Measurements from ENCODE around the gene OSBPL9. TPM values are rescaled to one million over a fixed set of nuclear protein-coding genes. Genes with fewer than 3 reads are reported as not detected.

Gene OSBPL9
- total and polyA plus RNA-seq, 9 of the 15 experiments (the other 6 are each of a cell fraction or from before 2014, with no cell fraction given), result 43.9 to 217 (median 170) TPM

- Histone ChIP-seq H3K79me2 (ENCODE audit: control insufficient read depth, insufficient read depth, low read length) (peaks cover 100% of the 10 kb centered on the region), H3K9me1 (ENCODE audit: control insufficient read depth, insufficient read depth, low read length) (no peaks in the 10 kb centered on the region), H3K36me3 (ENCODE audit: control insufficient read depth, insufficient read depth, low read length) (peaks cover 5% of the 10 kb centered on the region; the same call in 1 of the 3 replicates), H3K27ac (ENCODE audit: extremely low read depth, low read depth, low read length) (peak overlapping the region; percentile 69; the same call in 2 of the 3 replicates), H2AFZ (ENCODE audit: low read depth, low read length) (no peak overlapping the region), H3K9ac (ENCODE audit: insufficient read depth in 1 of 2, low read depth in 2 of 2, low read length in 2 of 2) (no peak overlapping the region; a peak in 1 of 4 replicates), H3K4me2 (ENCODE audit: insufficient read depth, low read length) (0 out of 2 replicates have a peak overlapping the region, but pooled peaks have one; percentile 6), H4K20me1 (replicated peaks; ENCODE audit: control insufficient read depth, insufficient read depth, low read length) (peaks cover 14% of the 10 kb centered on the region; the same call in 1 of the 2 replicates), H3K4me3 (no peak overlapping the region), H3K9me3 (replicated peaks; ENCODE audit: control insufficient read depth, insufficient read depth, low read depth, low read length) (no peaks in the 10 kb centered on the region), H3K4me1 (replicated peaks in 1 of 2; ENCODE audit: control insufficient read depth in 2 of 2, insufficient read depth in 2 of 2, low read length in 2 of 2) (peaks cover 21 to 74% of the 10 kb centered on the region in 2 experiments), H3K27me3 (ENCODE audit: control insufficient read depth in 2 of 2, insufficient read depth in 2 of 2, low read length in 2 of 2) (no peaks in the 10 kb centered on the region)
- FAIRE-seq (peak; percentile 86), DNase-seq (ENCODE audit: extremely low read depth in 1 of 4, low spot score in 3 of 4) (peak; percentile 24 to 92 (median 40)), ATAC-seq (peak; percentile 36)
- POLR2A ChIA-PET, result interaction anchor here (5.9 to 6.1 kb wide), 2 partner anchors 14 to 15 kb away, joined by 34 to 44 read pairs; no protein-coding TSS in a partner anchor
- intact Hi-C loops (cut with micrococcal nuclease), result loop anchor here (10.0 kb wide), 1 partner anchor 762 kb away; the partner anchor contains the start of gene CDKN2C
- CTCF ChIA-PET (ENCODE audit: low intra/inter-chr PET ratio), result no interaction called here
- in situ Hi-C loops (cut with MboI), result no loop called here
- BruUV-seq (replicated peaks), result no TSS peak
- peak; percentile 55; the same call in 1 of the 2 replicates for TF ChIP-seq SOX6 (IDR thresholded peaks at IDR 0.05)
- no peak for TF ChIP-seq PBX2 (CRISPR knock-in tag; IDR thresholded peaks at IDR 0.05; ENCODE audit: low read depth)
- TF ChIP-seq PBX2 (tag; conservative IDR thresholded peaks at IDR 0.05; ENCODE audit: low read depth), result 0 out of 2 replicates have a peak, but pooled peaks have one; percentile 44
- TF ChIP-seq HNRNPLL (IDR thresholded peaks at IDR 0.05; ENCODE audit: low read depth, low read length, poor library complexity, severe bottlenecking), result no peak
- no peak for TF ChIP-seq SRSF7 (optimal IDR thresholded peaks at IDR 0.05; ENCODE audit: low read depth, low read length)
- no peak for TF ChIP-seq HDAC2 (IDR thresholded peaks at IDR 0.05)
- peak; percentile 58; the same call in 1 of the 2 replicates for TF ChIP-seq JUND (IDR thresholded peaks at IDR 0.05; ENCODE audit: borderline replicate concordance, low read depth, low read length)
- peak; percentile 76; the same call in 2 of the 3 replicates for TF ChIP-seq JUND (tag; IDR thresholded peaks at IDR 0.05; ENCODE audit: borderline replicate concordance, low read depth, low read length)
- TF ChIP-seq HDAC1 (IDR thresholded peaks at IDR 0.05), result peak in 1 of 2 experiments; percentile 62; a peak in 2 of 4 replicates
- no peak for TF ChIP-seq ASH1L (IDR thresholded peaks at IDR 0.05; ENCODE audit: borderline replicate concordance, low read depth, partially characterized antibody)
- no peak for TF ChIP-seq CBX1 (IDR thresholded peaks at IDR 0.05; ENCODE audit: low read depth)
- 0 out of 4 replicates have a peak, but pooled peaks of 1 of the 2 experiments have one; percentile 5 for TF ChIP-seq CSDE1 (IDR thresholded peaks at IDR 0.05)
- TF ChIP-seq LEF1 (IDR thresholded peaks at IDR 0.05), result 0 out of 2 replicates have a peak, but pooled peaks have one; percentile 21
- peak; percentile 71 for TF ChIP-seq SMARCA4 (IDR thresholded peaks at IDR 0.05)
- TF ChIP-seq HMGXB4 (CRISPR knock-in tag; IDR thresholded peaks at IDR 0.05), result no peak
- peak; percentile 11 to 67; a peak in 2 of 4 replicates for TF ChIP-seq RCOR1 (IDR thresholded peaks at IDR 0.05; ENCODE audit: borderline replicate concordance in 1 of 2, low read depth in 2 of 2, low read length in 2 of 2)
- no peak for TF ChIP-seq ESRRB (CRISPR knock-in tag; IDR thresholded peaks at IDR 0.05; ENCODE audit: borderline replicate concordance)
- TF ChIP-seq TEAD4 (IDR thresholded peaks at IDR 0.05; ENCODE audit: low read length), result peak; percentile 58
- no peak for TF ChIP-seq TEAD4 (CRISPR knock-in tag; IDR thresholded peaks at IDR 0.05; ENCODE audit: borderline replicate concordance)
- TF ChIP-seq MEIS2 (IDR thresholded peaks at IDR 0.05; ENCODE audit: partially characterized antibody), result peak; percentile 68
- TF ChIP-seq ZNF316 (IDR thresholded peaks at IDR 0.05), result peak; percentile 64
Measured at GRCh38 chr1:51736702-51737101, 119.8 kb downstream of the OSBPL9 start.
